ENCODE data around the gene DMPK.

Gene DMPK

GRCh38 chr19:45782162-45782691 is at the start of gene DMPK:
Gene DMPK (minus strand): TSS chr19:45782490. CDS start chr19:45782352, 138 bp downstream.
- no peak for TF ChIP-seq ZNF274 (IDR thresholded peaks at IDR 0.05; ENCODE audit: low read depth, low read length)
- no peak within 1 kb of the TSS for H3K4me3 ChIP-seq (ENCODE audit: low read length)

- TF ChIP-seq ZNF274 (IDR thresholded peaks at IDR 0.05; ENCODE audit: low read depth, low read length) = no peak
- H3K4me3 ChIP-seq (ENCODE audit: low read length) = no peak overlapping the region
These were observed 46.7 kb upstream of the DMPK start for GRCh38 chr19:45828945-45829344.

GRCh38 chr19:45828523-45828922 is 46.2 kb upstream of the DMPK start:
- no peak for TF ChIP-seq ZNF274 (IDR thresholded peaks at IDR 0.05; ENCODE audit: low read depth, low read length)
- H3K4me3 ChIP-seq (ENCODE audit: low read length) = no peak overlapping the region

GRCh38 chr19:45827459-45828093 is 45.3 kb upstream of the DMPK start:
- no peak overlapping the region for H3K4me3 ChIP-seq (ENCODE audit: low read length)
- no peak for TF ChIP-seq ZNF274 (IDR thresholded peaks at IDR 0.05; ENCODE audit: low read depth, low read length)

GRCh38 chr19:45826934-45827333 is 44.6 kb upstream of the DMPK start:
- TF ChIP-seq ZNF274 (IDR thresholded peaks at IDR 0.05; ENCODE audit: low read depth, low read length) = no peak
- no peak overlapping the region for H3K4me3 ChIP-seq (ENCODE audit: low read length)

GRCh38 chr19:45825917-45826893 is 43.9 kb upstream of the DMPK start:
- TF ChIP-seq ZNF274 (IDR thresholded peaks at IDR 0.05; ENCODE audit: low read depth, low read length) = no peak
- no peak overlapping the region for H3K4me3 ChIP-seq (ENCODE audit: low read length)

GRCh38 chr19:45825263-45825605 is 42.9 kb upstream of the DMPK start:
- TF ChIP-seq ZNF274 (IDR thresholded peaks at IDR 0.05; ENCODE audit: low read depth, low read length) = no peak
- H3K4me3 ChIP-seq (ENCODE audit: low read length) = no peak overlapping the region

- no peak for TF ChIP-seq ZNF274 (IDR thresholded peaks at IDR 0.05; ENCODE audit: low read depth, low read length)
- H3K4me3 ChIP-seq (ENCODE audit: low read length) = no peak overlapping the region
These were observed 42.4 kb upstream of the DMPK start for GRCh38 chr19:45824531-45825262.

GRCh38 chr19:45824041-45824471 is 41.8 kb upstream of the DMPK start:
- H3K4me3 ChIP-seq (ENCODE audit: low read length) = no peak overlapping the region
- no peak for TF ChIP-seq ZNF274 (IDR thresholded peaks at IDR 0.05; ENCODE audit: low read depth, low read length)

GRCh38 chr19:45823182-45823581 is 40.9 kb upstream of the DMPK start:
- TF ChIP-seq ZNF274 (IDR thresholded peaks at IDR 0.05; ENCODE audit: low read depth, low read length) = no peak
- no peak overlapping the region for H3K4me3 ChIP-seq (ENCODE audit: low read length)

- no peak for TF ChIP-seq ZNF274 (IDR thresholded peaks at IDR 0.05; ENCODE audit: low read depth, low read length)
- H3K4me3 ChIP-seq (ENCODE audit: low read length) = no peak overlapping the region
These were observed 40.4 kb upstream of the DMPK start for GRCh38 chr19:45822716-45823115.

- no peak overlapping the region for H3K4me3 ChIP-seq (ENCODE audit: low read length)
- no peak for TF ChIP-seq ZNF274 (IDR thresholded peaks at IDR 0.05; ENCODE audit: low read depth, low read length)
These were observed 39.3 kb upstream of the DMPK start for GRCh38 chr19:45821570-45821969.

- H3K4me3 ChIP-seq (ENCODE audit: low read length) = no peak overlapping the region
- no peak for TF ChIP-seq ZNF274 (IDR thresholded peaks at IDR 0.05; ENCODE audit: low read depth, low read length)
These were observed 38.8 kb upstream of the DMPK start for GRCh38 chr19:45821103-45821521.

- no peak for TF ChIP-seq ZNF274 (IDR thresholded peaks at IDR 0.05; ENCODE audit: low read depth, low read length)
- no peak overlapping the region for H3K4me3 ChIP-seq (ENCODE audit: low read length)
These were observed 38.3 kb upstream of the DMPK start for GRCh38 chr19:45820413-45821102.
